ENCODE measurements around the gene NPPA. TPM values are rescaled to one million over a fixed set of nuclear protein-coding genes. Genes with fewer than 3 reads are reported as not detected.

Gene NPPA
- total RNA-seq, 1 experiment from 2014 or later = not detected

GRCh38 chr1:11851180-11851579 lies 3.6 kb upstream of the NPPA start:
- no peaks in the 10 kb centered on the region for H3K4me1 Mint-ChIP-seq
- TF ChIP-seq CTCF (conservative IDR thresholded peaks at IDR 0.05) = no peak
- no peak overlapping the region for H2BK15ac ChIP-seq (ENCODE audit: low read depth, low read length)
- no peak overlapping the region for H4K91ac ChIP-seq (ENCODE audit: insufficient read length, low read depth, low read length)
- H3T11ph ChIP-seq (ENCODE audit: low read length) = no peak overlapping the region
- H2AK5ac ChIP-seq (ENCODE audit: insufficient read length, low read length) = no peak overlapping the region
- H3K14ac ChIP-seq (ENCODE audit: insufficient read depth, low read length) = no peak overlapping the region
- H3K9me3 Mint-ChIP-seq = no peaks in the 10 kb centered on the region; a peak in 1 of 5 replicates
- H2BK5ac ChIP-seq (ENCODE audit: insufficient read length, low read length) = no peak overlapping the region
- no CpG with 5 or more reads among the region's 7 CpGs for WGBS (ENCODE audit: extremely low coverage, insufficient read length, low lambda C conversion rate)
- H3K23me2 ChIP-seq (ENCODE audit: insufficient read length, low read depth, low read length, poor library complexity, severe bottlenecking) = no peaks in the 10 kb centered on the region
- H3K79me1 ChIP-seq (ENCODE audit: insufficient read depth, low read depth, low read length, poor library complexity, severe bottlenecking) = no peaks in the 10 kb centered on the region
- H3K36me3 Mint-ChIP-seq (ENCODE audit: insufficient read depth in 1 of 3, low read depth in 3 of 3) = peaks cover 0 to 5% (median 5%) of the 10 kb centered on the region in 3 experiments; a peak in 2 of 7 replicates
- no peak overlapping the region; a peak in 1 of 5 replicates for H3K4me3 Mint-ChIP-seq
- H3K4ac ChIP-seq (ENCODE audit: low read depth, low read length) = no peak overlapping the region
- H3K27ac ChIP-seq (ENCODE audit: insufficient read length, low read depth, low read length) = no peak overlapping the region
- H2BK120ac ChIP-seq (ENCODE audit: low read depth, low read length, poor library complexity, severe bottlenecking) = no peak overlapping the region
- no peak overlapping the region for H4K8ac ChIP-seq (replicated peaks; ENCODE audit: insufficient read length, low read depth, low read length)
- H3K56ac ChIP-seq (ENCODE audit: insufficient read length, low read depth, low read length) = no peak overlapping the region
- no peaks in the 10 kb centered on the region for H3K79me2 ChIP-seq (ENCODE audit: insufficient read depth, low read length)
- no peak overlapping the region for H4K5ac ChIP-seq (ENCODE audit: insufficient read length, low read depth, low read length)
- H3K9me3 ChIP-seq (ENCODE audit: control insufficient read depth, low read depth, low read length) = no peaks in the 10 kb centered on the region
- H3K18ac ChIP-seq (ENCODE audit: insufficient read length, low read depth, low read length) = no peak overlapping the region
- H4K20me1 ChIP-seq (ENCODE audit: control insufficient read depth, insufficient read depth, insufficient read length) = no peaks in the 10 kb centered on the region
- H3K4me2 ChIP-seq (ENCODE audit: insufficient read depth, insufficient read length, low read length) = no peak overlapping the region
- H3K9ac ChIP-seq (ENCODE audit: extremely low read depth, insufficient read length, low read length) = no peak overlapping the region
- no peak overlapping the region for H2BK12ac ChIP-seq (ENCODE audit: insufficient read length, low read depth, low read length)
- H3K23ac ChIP-seq (ENCODE audit: insufficient read length, low read depth, low read length) = no peak overlapping the region
- no peaks in the 10 kb centered on the region for H3K4me1 ChIP-seq (ENCODE audit: insufficient read depth, low read length)
- no peak overlapping the region for H3K27ac Mint-ChIP-seq
- H3K27me3 ChIP-seq (ENCODE audit: insufficient read depth, low read length) = no peaks in the 10 kb centered on the region
- peaks cover 16% of the 10 kb centered on the region for H3K27me3 Mint-ChIP-seq (ENCODE audit: low read depth)
- DNase-seq = no peak
- no peak overlapping the region for H2BK20ac ChIP-seq (ENCODE audit: low read depth, low read length, poor library complexity, severe bottlenecking)
- H2AFZ ChIP-seq (ENCODE audit: low read length) = no peak overlapping the region

All from H9 (cell line).